OCI-LY7 (cell line): ENCODE results near the gene GM2A. TPM values are rescaled to one million over a fixed set of nuclear protein-coding genes. Genes with fewer than 3 reads are reported as not detected.
A peak's percentile ranks its signal among the peaks of the same experiment; 100 is the strongest.

Experiments used
- BruUV-seq: library from RNA; stranded (reverse); fragments of 400-500 nt; replicated peaks from 2 replicates; lab custom pipeline; 2021; lab: Mats Ljungman, UMichigan
- CTCF ChIA-PET: fragments of 300-600 bp; sonication (Branson Sonifier 250); formaldehyde crosslinking; loops from one replicate; lab custom pipeline; 2022; ENCODE audit warnings: antibody characterized with exemption; ENCODE audit not compliant: unreplicated experiment; lab: Charles Lee
- POLR2A ChIA-PET: fragments of 300-600 bp; sonication (Branson Sonifier 250); formaldehyde crosslinking; loops from one replicate; lab custom pipeline; 2022; ENCODE audit warnings: antibody characterized with exemption; lab: Charles Lee
- DNase-seq: peaks from one replicate; pipeline ENCODE4 v3.0.0-alpha.2; 2015; ENCODE audit warnings: low spot score
- H2AFZ ChIP-seq: fragments of 200-600 bp; sonication (generic), shearing (Covaris generic); 2 replicates; pipeline ENCODE4 v1.6.1; 2014; ENCODE audit warnings: mild to moderate bottlenecking, antibody characterized with exemption, low read length, moderate library complexity
- H3K27ac ChIP-seq: fragments of 200-600 bp; sonication (generic); 2 replicates; pipeline ENCODE4 v1.5.1; 2014; ENCODE audit warnings: mixed run types, low read depth, mild to moderate bottlenecking, moderate library complexity, low read length, inconsistent platforms; ENCODE audit not compliant: poor library complexity, severe bottlenecking
- H3K36me3 ChIP-seq: fragments of 200-600 bp; sonication (generic); 2 replicates; pipeline ENCODE4 v1.6.1; 2014; ENCODE audit warnings: mild to moderate bottlenecking, antibody characterized with exemption, low read length, moderate library complexity, mixed read lengths; ENCODE audit not compliant: insufficient read depth
- H3K4me1 ChIP-seq: fragments of 200-600 bp; sonication (generic); 2 replicates; pipeline ENCODE4 v1.5.1; 2014; ENCODE audit warnings: mild to moderate bottlenecking, low read length; ENCODE audit not compliant: insufficient read depth, poor library complexity, severe bottlenecking
- H3K4me2 ChIP-seq: fragments of 200-600 bp; sonication (generic); 2 replicates; pipeline ENCODE4 v1.6.1; 2014; ENCODE audit warnings: mild to moderate bottlenecking, low read length
- H3K4me3 ChIP-seq: fragments of 200-600 bp; sonication (generic); 2 replicates; pipeline ENCODE4 v1.5.1; 2014; ENCODE audit warnings: mild to moderate bottlenecking, low read depth, low read length; ENCODE audit not compliant: poor library complexity, severe bottlenecking
- H3K79me2 ChIP-seq: fragments of 200-600 bp; sonication (generic); 2 replicates; pipeline ENCODE4 v1.6.1; 2016; ENCODE audit warnings: low read depth, mild to moderate bottlenecking, low read length, moderate library complexity, mixed read lengths; ENCODE audit not compliant: insufficient read depth
- H3K9me2 ChIP-seq: fragments of 200-600 bp; sonication (generic); 2 replicates; pipeline ENCODE4 v1.6.1; 2016; ENCODE audit warnings: mild to moderate bottlenecking, low read length, mixed read lengths; ENCODE audit not compliant: insufficient read depth
- H3K9me3 ChIP-seq: fragments of 200-600 bp; sonication (generic); 2 replicates; pipeline ENCODE4 v1.6.1; 2014; ENCODE audit warnings: mild to moderate bottlenecking, mixed run types, low read length, mixed read lengths
- H4K20me1 ChIP-seq: fragments of 200-600 bp; sonication (generic); 2 replicates; pipeline ENCODE4 v1.6.1; 2014; ENCODE audit warnings: mild to moderate bottlenecking, antibody characterized with exemption, low read length, moderate library complexity, mixed read lengths; ENCODE audit not compliant: insufficient read depth
- EZH2phosphoT487 ChIP-seq: fragments of 200-600 bp; sonication (generic); IDR thresholded peaks from 2 replicates; pipeline ENCODE4 v1.6.1; 2018; ENCODE audit warnings: low read depth, borderline replicate concordance, mild to moderate bottlenecking, mixed run types, antibody characterized with exemption, low read length, moderate library complexity, mixed read lengths
- intact Hi-C: fragments of 100-400 bp; cut with micrococcal nuclease; formaldehyde crosslinking; loops from one replicate; pipeline ENCODE4 v1.10.0; 2022; ENCODE audit not compliant: unreplicated experiment
- total RNA-seq, 2 experiments: library from RNA; depleted of rRNA in 1 of 2; stranded (reverse); fragments of >200 nt in 1 of 2; shearing (Covaris generic) in 1 of 2; gene quantifications; 2 replicates each; pipeline ENCODE4 v1.2.3, GENCODE V29; 2014 to 2022
- TF ChIP-seq, protein P1 (sequence below): fragments of 200-600 bp; sonication (generic); conservative IDR thresholded peaks from 2 replicates; pipeline ENCODE4 v1.5.1; 2014; ENCODE audit warnings: mild to moderate bottlenecking, antibody characterized with exemption, low read length, moderate library complexity, mixed read lengths

The GM2A gene
- total RNA-seq, 2 experiments from 2014 or later: 52.4 to 64.5 TPM

- CTCF ChIA-PET: interaction anchor here (0.8 kb wide), 1 partner anchor 266 kb away, joined by 3 read pairs; no protein-coding TSS in a partner anchor
- intact Hi-C loops: loop anchor here (5.0 kb wide), 3 partner anchors 62 to 203 kb away; no protein-coding TSS in a partner anchor
- TF ChIP-seq EZH2phosphoT487: no peak
- TF ChIP-seq, protein P1, sequence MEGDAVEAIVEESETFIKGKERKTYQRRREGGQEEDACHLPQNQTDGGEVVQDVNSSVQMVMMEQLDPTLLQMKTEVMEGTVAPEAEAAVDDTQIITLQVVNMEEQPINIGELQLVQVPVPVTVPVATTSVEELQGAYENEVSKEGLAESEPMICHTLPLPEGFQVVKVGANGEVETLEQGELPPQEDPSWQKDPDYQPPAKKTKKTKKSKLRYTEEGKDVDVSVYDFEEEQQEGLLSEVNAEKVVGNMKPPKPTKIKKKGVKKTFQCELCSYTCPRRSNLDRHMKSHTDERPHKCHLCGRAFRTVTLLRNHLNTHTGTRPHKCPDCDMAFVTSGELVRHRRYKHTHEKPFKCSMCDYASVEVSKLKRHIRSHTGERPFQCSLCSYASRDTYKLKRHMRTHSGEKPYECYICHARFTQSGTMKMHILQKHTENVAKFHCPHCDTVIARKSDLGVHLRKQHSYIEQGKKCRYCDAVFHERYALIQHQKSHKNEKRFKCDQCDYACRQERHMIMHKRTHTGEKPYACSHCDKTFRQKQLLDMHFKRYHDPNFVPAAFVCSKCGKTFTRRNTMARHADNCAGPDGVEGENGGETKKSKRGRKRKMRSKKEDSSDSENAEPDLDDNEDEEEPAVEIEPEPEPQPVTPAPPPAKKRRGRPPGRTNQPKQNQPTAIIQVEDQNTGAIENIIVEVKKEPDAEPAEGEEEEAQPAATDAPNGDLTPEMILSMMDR: peak; percentile 47; the same call in 1 of the 2 replicates
Observed at GRCh38 chr5:151318850-151319732, 66.1 kb downstream of the GM2A start.

More at GRCh38 chr5:151318850-151319732, 66.1 kb downstream of the GM2A start:
- no peak overlapping the region for H3K27ac ChIP-seq
- DNase-seq: peak; percentile 65
- H3K4me1 ChIP-seq: peaks cover 6% of the 10 kb centered on the region
- H2AFZ ChIP-seq: no peak overlapping the region; the same call in 1 of the 2 replicates
- H3K9me3 ChIP-seq: no peaks in the 10 kb centered on the region
- no peaks in the 10 kb centered on the region for H4K20me1 ChIP-seq
- no peak overlapping the region for H3K4me2 ChIP-seq
- POLR2A ChIA-PET: interaction anchor here (0.6 to 0.9 kb wide), 2 partner anchors 41 to 329 kb away, joined by 3 read pairs; no protein-coding TSS in a partner anchor
- H3K9me2 ChIP-seq: no peaks in the 10 kb centered on the region
- no peak overlapping the region for H3K4me3 ChIP-seq
- no TSS peak for BruUV-seq
- H3K36me3 ChIP-seq: no peaks in the 10 kb centered on the region
- H3K79me2 ChIP-seq: no peaks in the 10 kb centered on the region

Other genes with a start within 250 kb of the GM2A start
- gene GPX3, start 232.6 kb upstream of the GM2A start, total RNA-seq (2014; rRNA removed; shearing (Covaris generic)): not detected in 2 replicates
- not detected in 2 replicates for gene GPX3, start 232.6 kb upstream of the GM2A start, total RNA-seq (2022)
- gene TNIP1, start 172.2 kb upstream of the GM2A start, total RNA-seq (2014; rRNA removed; shearing (Covaris generic)): 51.4 and 55.9 TPM in 2 replicates
- gene TNIP1, start 172.2 kb upstream of the GM2A start, total RNA-seq (2022): 76.3 and 77.5 TPM in 2 replicates
- 26.1 and 35.6 TPM in 2 replicates for gene ANXA6, start 95.4 kb upstream of the GM2A start, total RNA-seq (2014; rRNA removed; shearing (Covaris generic))
- gene ANXA6, start 95.4 kb upstream of the GM2A start, total RNA-seq (2022): 52.9 and 74.1 TPM in 2 replicates
- 111 and 123 TPM in 2 replicates for gene CCDC69, start 29.1 kb upstream of the GM2A start, total RNA-seq (2014; rRNA removed; shearing (Covaris generic))
- gene CCDC69, start 29.1 kb upstream of the GM2A start, total RNA-seq (2022): 118 and 119 TPM in 2 replicates
- not detected in 2 replicates for gene SLC36A3, start 50.6 kb downstream of the GM2A start, total RNA-seq (2014; rRNA removed; shearing (Covaris generic))
- gene SLC36A3, start 50.6 kb downstream of the GM2A start, total RNA-seq (2022): not detected in 2 replicates
- gene SLC36A2, start 94.4 kb downstream of the GM2A start, total RNA-seq (2014; rRNA removed; shearing (Covaris generic)): not detected in 2 replicates
- gene SLC36A2, start 94.4 kb downstream of the GM2A start, total RNA-seq (2022): not detected in 2 replicates
- 6.7 and 11.6 TPM in 2 replicates for gene SLC36A1, start 194.4 kb downstream of the GM2A start, total RNA-seq (2014; rRNA removed; shearing (Covaris generic))
- 11.9 and 12.1 TPM in 2 replicates for gene SLC36A1, start 194.4 kb downstream of the GM2A start, total RNA-seq (2022)